DND-41 (cell line): ENCODE results near the gene NUP160.

Experiments
- EZH2 ChIP-seq: IDR thresholded peaks from 3 replicates; pipeline ENCODE4 v1.6.1; 2012; ENCODE audit warnings: borderline replicate concordance, low read depth, mild to moderate bottlenecking, moderate library complexity, low read length, inconsistent platforms; ENCODE audit not compliant: severe bottlenecking
- TF ChIP-seq, protein P1 (sequence below): IDR thresholded peaks from 2 replicates; pipeline ENCODE4 v1.5.1; 2012; ENCODE audit warnings: borderline replicate concordance, low read length, moderate library complexity, mild to moderate bottlenecking; ENCODE audit not compliant: poor library complexity, severe bottlenecking; ENCODE audit errors: extremely low read depth

DNA sequence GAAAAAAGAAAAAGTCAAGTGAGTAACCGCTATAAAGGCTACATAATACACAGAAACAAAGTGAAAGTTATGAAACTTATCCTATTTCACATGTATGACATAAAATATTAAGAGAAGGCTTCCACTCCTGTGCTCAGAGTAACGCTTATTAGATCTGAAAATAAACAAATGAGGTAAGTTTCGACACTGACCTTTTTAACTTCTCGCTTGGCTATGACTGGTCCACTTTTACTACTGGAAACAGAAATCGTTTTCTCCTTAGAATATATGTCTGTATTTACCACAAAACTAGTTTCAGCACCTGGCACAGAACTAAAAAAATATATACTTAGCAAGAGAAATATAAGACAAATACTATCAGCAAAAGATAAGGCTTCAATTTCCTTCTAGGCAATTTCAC lies 97.4 kb downstream of the NUP160 start:
- TF ChIP-seq, protein P1, sequence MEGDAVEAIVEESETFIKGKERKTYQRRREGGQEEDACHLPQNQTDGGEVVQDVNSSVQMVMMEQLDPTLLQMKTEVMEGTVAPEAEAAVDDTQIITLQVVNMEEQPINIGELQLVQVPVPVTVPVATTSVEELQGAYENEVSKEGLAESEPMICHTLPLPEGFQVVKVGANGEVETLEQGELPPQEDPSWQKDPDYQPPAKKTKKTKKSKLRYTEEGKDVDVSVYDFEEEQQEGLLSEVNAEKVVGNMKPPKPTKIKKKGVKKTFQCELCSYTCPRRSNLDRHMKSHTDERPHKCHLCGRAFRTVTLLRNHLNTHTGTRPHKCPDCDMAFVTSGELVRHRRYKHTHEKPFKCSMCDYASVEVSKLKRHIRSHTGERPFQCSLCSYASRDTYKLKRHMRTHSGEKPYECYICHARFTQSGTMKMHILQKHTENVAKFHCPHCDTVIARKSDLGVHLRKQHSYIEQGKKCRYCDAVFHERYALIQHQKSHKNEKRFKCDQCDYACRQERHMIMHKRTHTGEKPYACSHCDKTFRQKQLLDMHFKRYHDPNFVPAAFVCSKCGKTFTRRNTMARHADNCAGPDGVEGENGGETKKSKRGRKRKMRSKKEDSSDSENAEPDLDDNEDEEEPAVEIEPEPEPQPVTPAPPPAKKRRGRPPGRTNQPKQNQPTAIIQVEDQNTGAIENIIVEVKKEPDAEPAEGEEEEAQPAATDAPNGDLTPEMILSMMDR: no peak
- no peak for TF ChIP-seq EZH2
